HG03460 (cell line): ENCODE measurements around the gene ARHGAP26.

Source experiments
- ATAC-seq: cut with Tn5 transposase; IDR thresholded peaks from one replicate; pipeline ENCODE4 v1.9.1; 2021; ENCODE audit not compliant: unreplicated experiment

ARHGAP26 gene

GRCh38 chr5:143229896-143230675 lies 459.9 kb downstream of the ARHGAP26 start:
- ATAC-seq = peak; percentile 81

- no peak for ATAC-seq
These were observed 460.5 kb downstream of the ARHGAP26 start for GRCh38 chr5:143230676-143230996.

- no peak for ATAC-seq
These were observed 461.2 kb downstream of the ARHGAP26 start for GRCh38 chr5:143231416-143231815.

- peak; percentile 37 for ATAC-seq
These were observed 462.0 kb downstream of the ARHGAP26 start for GRCh38 chr5:143231973-143232812.

- no peak for ATAC-seq
These were observed 462.9 kb downstream of the ARHGAP26 start for GRCh38 chr5:143233031-143233430.

- ATAC-seq = no peak
These were observed 464.1 kb downstream of the ARHGAP26 start for GRCh38 chr5:143234162-143234842.

GRCh38 chr5:143235423-143235822 lies 465.2 kb downstream of the ARHGAP26 start:
- no peak for ATAC-seq

GRCh38 chr5:143236682-143237081 lies 466.5 kb downstream of the ARHGAP26 start:
- ATAC-seq = no peak

GRCh38 chr5:143237664-143238063 lies 467.5 kb downstream of the ARHGAP26 start:
- no peak for ATAC-seq

GRCh38 chr5:143238620-143239019 lies 468.4 kb downstream of the ARHGAP26 start:
- no peak for ATAC-seq

- ATAC-seq = no peak
These were observed 469.8 kb downstream of the ARHGAP26 start for GRCh38 chr5:143239882-143240518.

- no peak for ATAC-seq
These were observed 471.7 kb downstream of the ARHGAP26 start for GRCh38 chr5:143241892-143242291.

GRCh38 chr5:143243103-143243502 lies 472.9 kb downstream of the ARHGAP26 start:
- ATAC-seq = no peak

- ATAC-seq = no peak
These were observed 474.0 kb downstream of the ARHGAP26 start for GRCh38 chr5:143244000-143244736.

GRCh38 chr5:143244990-143245389 lies 474.8 kb downstream of the ARHGAP26 start:
- no peak for ATAC-seq

GRCh38 chr5:143245929-143246561 lies 475.9 kb downstream of the ARHGAP26 start:
- ATAC-seq = no peak

GRCh38 chr5:143247134-143247815 lies 477.1 kb downstream of the ARHGAP26 start:
- no peak for ATAC-seq

- ATAC-seq = no peak
These were observed 478.2 kb downstream of the ARHGAP26 start for GRCh38 chr5:143248391-143248790.

- ATAC-seq = no peak
These were observed 478.8 kb downstream of the ARHGAP26 start for GRCh38 chr5:143248822-143249579.
